ENCODE measurements around the gene PCSK9.

The PCSK9 gene

GRCh38 chr1:55039342-55040082 is at the start of gene PCSK9:
PCSK9 (plus strand) TSS chr1:55039548; CDS start chr1:55039838, 290 bp downstream.
- H3K36me3 Mint-ChIP-seq (ENCODE audit: low read depth) = no peaks in the 10 kb centered on the region
- no peaks in the 10 kb centered on the region for H3K9me3 Mint-ChIP-seq
- H3K27me3 Mint-ChIP-seq = peaks cover 74% of the 10 kb centered on the region
- no peak for DNase-seq
- H3K4me3 Mint-ChIP-seq = no peak within 1 kb of the TSS
- H3K27ac Mint-ChIP-seq = no peak within 1 kb of the TSS
- H3K4me1 Mint-ChIP-seq (ENCODE audit: low read depth) = peaks cover 5% of the 10 kb centered on the region

- no peak overlapping the region for H3K27ac Mint-ChIP-seq
- no peaks in the 10 kb centered on the region for H3K36me3 Mint-ChIP-seq (ENCODE audit: low read depth)
- no peak overlapping the region for H3K4me3 Mint-ChIP-seq
- peaks cover 7% of the 10 kb centered on the region for H3K27me3 Mint-ChIP-seq
- DNase-seq = no peak
- H3K4me1 Mint-ChIP-seq (ENCODE audit: low read depth) = peaks cover 1% of the 10 kb centered on the region
- H3K9me3 Mint-ChIP-seq = no peaks in the 10 kb centered on the region
Measured at GRCh38 chr1:54989968-54990810, 49.2 kb upstream of the PCSK9 start.

GRCh38 chr1:54990916-54991315 is 48.4 kb upstream of the PCSK9 start:
- Mint-ChIP-seq H3K4me3 (no peak overlapping the region), H3K36me3 (ENCODE audit: low read depth) (no peaks in the 10 kb centered on the region), H3K4me1 (ENCODE audit: low read depth) (peaks cover 9% of the 10 kb centered on the region), H3K27ac (no peak overlapping the region), H3K27me3 (peaks cover 15% of the 10 kb centered on the region), H3K9me3 (no peaks in the 10 kb centered on the region)
- no peak for DNase-seq

- H3K36me3 Mint-ChIP-seq (ENCODE audit: low read depth) = no peaks in the 10 kb centered on the region
- no peak overlapping the region for H3K27ac Mint-ChIP-seq
- no peak overlapping the region for H3K4me3 Mint-ChIP-seq
- DNase-seq = no peak
- H3K27me3 Mint-ChIP-seq = peaks cover 25% of the 10 kb centered on the region
- peaks cover 19% of the 10 kb centered on the region for H3K4me1 Mint-ChIP-seq (ENCODE audit: low read depth)
- H3K9me3 Mint-ChIP-seq = no peaks in the 10 kb centered on the region
Measured at GRCh38 chr1:54991939-54992338, 47.4 kb upstream of the PCSK9 start.

GRCh38 chr1:54993140-54993539 is 46.2 kb upstream of the PCSK9 start:
- Mint-ChIP-seq H3K36me3 (ENCODE audit: low read depth) (no peaks in the 10 kb centered on the region), H3K27me3 (peaks cover 35% of the 10 kb centered on the region), H3K27ac (no peak overlapping the region), H3K4me3 (no peak overlapping the region), H3K4me1 (ENCODE audit: low read depth) (peaks cover 23% of the 10 kb centered on the region), H3K9me3 (no peaks in the 10 kb centered on the region)
- DNase-seq = no peak

GRCh38 chr1:54994355-54994990 is 44.9 kb upstream of the PCSK9 start:
- H3K4me3 Mint-ChIP-seq = no peak overlapping the region
- H3K4me1 Mint-ChIP-seq (ENCODE audit: low read depth) = peaks cover 23% of the 10 kb centered on the region
- H3K36me3 Mint-ChIP-seq (ENCODE audit: low read depth) = no peaks in the 10 kb centered on the region
- DNase-seq = no peak
- no peaks in the 10 kb centered on the region for H3K9me3 Mint-ChIP-seq
- H3K27me3 Mint-ChIP-seq = peaks cover 45% of the 10 kb centered on the region
- no peak overlapping the region for H3K27ac Mint-ChIP-seq

GRCh38 chr1:54995013-54995760 is 44.2 kb upstream of the PCSK9 start:
- no peak for DNase-seq
- Mint-ChIP-seq H3K4me3 (no peak overlapping the region), H3K36me3 (ENCODE audit: low read depth) (no peaks in the 10 kb centered on the region), H3K4me1 (ENCODE audit: low read depth) (peaks cover 23% of the 10 kb centered on the region), H3K9me3 (no peaks in the 10 kb centered on the region), H3K27me3 (peaks cover 48% of the 10 kb centered on the region), H3K27ac (no peak overlapping the region)

GRCh38 chr1:54995835-54996234 is 43.5 kb upstream of the PCSK9 start:
- Mint-ChIP-seq H3K27me3 (peaks cover 48% of the 10 kb centered on the region), H3K27ac (no peak overlapping the region), H3K4me3 (peak overlapping the region; percentile 34)

GRCh38 chr1:54996359-54996868 is 42.9 kb upstream of the PCSK9 start:
- peaks cover 48% of the 10 kb centered on the region for H3K27me3 Mint-ChIP-seq
- no peaks in the 10 kb centered on the region for H3K36me3 Mint-ChIP-seq (ENCODE audit: low read depth)
- peak overlapping the region; percentile 17 for H3K27ac Mint-ChIP-seq
- H3K4me1 Mint-ChIP-seq (ENCODE audit: low read depth) = peaks cover 23% of the 10 kb centered on the region
- H3K4me3 Mint-ChIP-seq = peak overlapping the region; percentile 34
- peak; percentile 88 for DNase-seq
- no peaks in the 10 kb centered on the region for H3K9me3 Mint-ChIP-seq

More at GRCh38 chr1:54995835-54996234, 43.5 kb upstream of the PCSK9 start:
- Mint-ChIP-seq H3K36me3 (ENCODE audit: low read depth) (no peaks in the 10 kb centered on the region), H3K9me3 (no peaks in the 10 kb centered on the region), H3K4me1 (ENCODE audit: low read depth) (peaks cover 23% of the 10 kb centered on the region)
- DNase-seq = peak; percentile 45

GRCh38 chr1:54996869-54997710 is 42.3 kb upstream of the PCSK9 start:
- no peaks in the 10 kb centered on the region for H3K36me3 Mint-ChIP-seq (ENCODE audit: low read depth)
- DNase-seq = peak; percentile 39
- H3K4me3 Mint-ChIP-seq = peak overlapping the region; percentile 34
- H3K9me3 Mint-ChIP-seq = no peaks in the 10 kb centered on the region
- H3K27ac Mint-ChIP-seq = no peak overlapping the region
- H3K27me3 Mint-ChIP-seq = peaks cover 48% of the 10 kb centered on the region
- peaks cover 23% of the 10 kb centered on the region for H3K4me1 Mint-ChIP-seq (ENCODE audit: low read depth)

- Mint-ChIP-seq H3K4me3 (no peak overlapping the region), H3K36me3 (ENCODE audit: low read depth) (no peaks in the 10 kb centered on the region), H3K4me1 (ENCODE audit: low read depth) (peaks cover 23% of the 10 kb centered on the region), H3K27ac (no peak overlapping the region), H3K9me3 (no peaks in the 10 kb centered on the region), H3K27me3 (peaks cover 48% of the 10 kb centered on the region)
- no peak for DNase-seq
Measured at GRCh38 chr1:54997711-54997986, 41.7 kb upstream of the PCSK9 start.

GRCh38 chr1:54998100-54998499 is 41.2 kb upstream of the PCSK9 start:
- no peak overlapping the region for H3K4me3 Mint-ChIP-seq
- no peak for DNase-seq
- no peaks in the 10 kb centered on the region for H3K36me3 Mint-ChIP-seq (ENCODE audit: low read depth)
- H3K27ac Mint-ChIP-seq = no peak overlapping the region
- no peaks in the 10 kb centered on the region for H3K9me3 Mint-ChIP-seq
- H3K27me3 Mint-ChIP-seq = peaks cover 48% of the 10 kb centered on the region
- peaks cover 23% of the 10 kb centered on the region for H3K4me1 Mint-ChIP-seq (ENCODE audit: low read depth)

GRCh38 chr1:54998677-54999076 is 40.7 kb upstream of the PCSK9 start, which contains the start of gene BSND:
BSND (plus strand) TSS chr1:54998933; CDS start chr1:54999187, 254 bp downstream.
- Mint-ChIP-seq H3K27ac (no peak within 1 kb of the TSS), H3K4me3 (no peak within 1 kb of the TSS), H3K4me1 (ENCODE audit: low read depth) (peaks cover 23% of the 10 kb centered on the region), H3K27me3 (peaks cover 48% of the 10 kb centered on the region), H3K9me3 (no peaks in the 10 kb centered on the region), H3K36me3 (ENCODE audit: low read depth) (no peaks in the 10 kb centered on the region)
- DNase-seq = no peak
